ENCODE results near the gene ATP11C.

ATP11C gene

GRCh38 chrX:139787601-139788000 lies 145.3 kb downstream of the ATP11C start:
- TF ChIP-seq, protein P1, sequence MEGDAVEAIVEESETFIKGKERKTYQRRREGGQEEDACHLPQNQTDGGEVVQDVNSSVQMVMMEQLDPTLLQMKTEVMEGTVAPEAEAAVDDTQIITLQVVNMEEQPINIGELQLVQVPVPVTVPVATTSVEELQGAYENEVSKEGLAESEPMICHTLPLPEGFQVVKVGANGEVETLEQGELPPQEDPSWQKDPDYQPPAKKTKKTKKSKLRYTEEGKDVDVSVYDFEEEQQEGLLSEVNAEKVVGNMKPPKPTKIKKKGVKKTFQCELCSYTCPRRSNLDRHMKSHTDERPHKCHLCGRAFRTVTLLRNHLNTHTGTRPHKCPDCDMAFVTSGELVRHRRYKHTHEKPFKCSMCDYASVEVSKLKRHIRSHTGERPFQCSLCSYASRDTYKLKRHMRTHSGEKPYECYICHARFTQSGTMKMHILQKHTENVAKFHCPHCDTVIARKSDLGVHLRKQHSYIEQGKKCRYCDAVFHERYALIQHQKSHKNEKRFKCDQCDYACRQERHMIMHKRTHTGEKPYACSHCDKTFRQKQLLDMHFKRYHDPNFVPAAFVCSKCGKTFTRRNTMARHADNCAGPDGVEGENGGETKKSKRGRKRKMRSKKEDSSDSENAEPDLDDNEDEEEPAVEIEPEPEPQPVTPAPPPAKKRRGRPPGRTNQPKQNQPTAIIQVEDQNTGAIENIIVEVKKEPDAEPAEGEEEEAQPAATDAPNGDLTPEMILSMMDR (IDR thresholded peaks at IDR 0.05; ENCODE audit: low read depth, low read length), result no peak
- DNase-seq (ENCODE audit: extremely low read depth, low read depth), result no peak

- DNase-seq (ENCODE audit: extremely low read depth, low read depth), result no peak
- TF ChIP-seq, protein P1 (IDR thresholded peaks at IDR 0.05; ENCODE audit: low read depth, low read length), result no peak
Observed at GRCh38 chrX:139784807-139785206, 148.0 kb downstream of the ATP11C start.

DNA sequence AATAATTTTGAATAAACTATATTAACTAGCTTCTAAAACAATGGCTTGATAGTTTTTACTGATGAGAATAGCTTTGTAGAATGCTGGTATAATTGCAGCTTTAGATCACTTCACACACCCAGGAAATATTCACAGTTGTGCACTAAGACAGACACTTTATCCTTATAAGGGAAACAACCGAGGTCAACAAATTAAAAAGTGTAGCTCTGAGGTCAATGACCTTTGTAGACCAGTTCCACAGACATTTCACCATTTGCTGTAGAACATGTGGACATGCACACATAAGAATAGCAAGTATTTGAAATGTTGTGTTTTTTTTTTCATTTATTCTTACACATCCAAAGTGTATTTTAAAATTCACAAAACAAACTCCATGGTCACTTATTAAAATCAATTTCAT lies 148.9 kb downstream of the ATP11C start:
- TF ChIP-seq, protein P1 (IDR thresholded peaks at IDR 0.05; ENCODE audit: low read depth, low read length), result no peak
- DNase-seq (ENCODE audit: extremely low read depth, low read depth), result no peak

GRCh38 chrX:139783030-139783429 lies 149.8 kb downstream of the ATP11C start:
- TF ChIP-seq, protein P1 (IDR thresholded peaks at IDR 0.05; ENCODE audit: low read depth, low read length), result no peak
- no peak for DNase-seq (ENCODE audit: extremely low read depth, low read depth)

GRCh38 chrX:139776599-139776998 lies 156.3 kb downstream of the ATP11C start:
- DNase-seq (ENCODE audit: extremely low read depth, low read depth), result no peak
- TF ChIP-seq, protein P1 (IDR thresholded peaks at IDR 0.05; ENCODE audit: low read depth, low read length), result no peak

GRCh38 chrX:139770366-139770765 lies 162.5 kb downstream of the ATP11C start:
- TF ChIP-seq, protein P1 (IDR thresholded peaks at IDR 0.05; ENCODE audit: low read depth, low read length), result no peak
- DNase-seq (ENCODE audit: extremely low read depth, low read depth), result no peak

DNA sequence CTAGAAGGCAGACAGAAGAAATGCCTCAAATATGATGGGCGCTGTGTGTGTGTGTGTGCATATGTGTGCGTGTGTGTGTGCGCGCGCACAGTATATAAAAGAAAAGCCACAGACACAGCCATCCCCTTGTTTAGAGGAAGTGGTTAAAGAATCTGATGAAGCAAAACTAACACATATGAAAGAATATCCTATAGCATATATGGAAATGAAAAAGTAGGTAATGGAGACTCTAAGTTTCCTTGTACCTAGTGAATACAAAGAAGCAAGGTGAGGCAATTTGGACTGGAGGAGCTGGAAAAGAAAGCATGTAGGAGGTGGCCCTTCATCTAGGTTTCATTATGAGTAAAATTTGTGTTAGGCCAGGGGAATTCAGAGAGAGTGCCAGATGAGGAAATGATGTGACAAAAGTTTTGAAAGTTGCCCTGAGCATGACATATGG lies 166.3 kb downstream of the ATP11C start:
- TF ChIP-seq, protein P1 (IDR thresholded peaks at IDR 0.05; ENCODE audit: low read depth, low read length), result no peak
- DNase-seq (ENCODE audit: extremely low read depth, low read depth), result no peak
